HG02798 (cell line): Measurements from ENCODE around the gene RAE1.
A peak's percentile ranks its signal among the peaks of the same experiment; 100 is the strongest.

Experiments used
- ATAC-seq: cut with Tn5 transposase; IDR thresholded peaks from one replicate; pipeline ENCODE4 v1.9.1; 2021; ENCODE audit warnings: mild to moderate bottlenecking; ENCODE audit not compliant: unreplicated experiment, poor library complexity

RAE1 gene, protein sequence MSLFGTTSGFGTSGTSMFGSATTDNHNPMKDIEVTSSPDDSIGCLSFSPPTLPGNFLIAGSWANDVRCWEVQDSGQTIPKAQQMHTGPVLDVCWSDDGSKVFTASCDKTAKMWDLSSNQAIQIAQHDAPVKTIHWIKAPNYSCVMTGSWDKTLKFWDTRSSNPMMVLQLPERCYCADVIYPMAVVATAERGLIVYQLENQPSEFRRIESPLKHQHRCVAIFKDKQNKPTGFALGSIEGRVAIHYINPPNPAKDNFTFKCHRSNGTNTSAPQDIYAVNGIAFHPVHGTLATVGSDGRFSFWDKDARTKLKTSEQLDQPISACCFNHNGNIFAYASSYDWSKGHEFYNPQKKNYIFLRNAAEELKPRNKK

DNA sequence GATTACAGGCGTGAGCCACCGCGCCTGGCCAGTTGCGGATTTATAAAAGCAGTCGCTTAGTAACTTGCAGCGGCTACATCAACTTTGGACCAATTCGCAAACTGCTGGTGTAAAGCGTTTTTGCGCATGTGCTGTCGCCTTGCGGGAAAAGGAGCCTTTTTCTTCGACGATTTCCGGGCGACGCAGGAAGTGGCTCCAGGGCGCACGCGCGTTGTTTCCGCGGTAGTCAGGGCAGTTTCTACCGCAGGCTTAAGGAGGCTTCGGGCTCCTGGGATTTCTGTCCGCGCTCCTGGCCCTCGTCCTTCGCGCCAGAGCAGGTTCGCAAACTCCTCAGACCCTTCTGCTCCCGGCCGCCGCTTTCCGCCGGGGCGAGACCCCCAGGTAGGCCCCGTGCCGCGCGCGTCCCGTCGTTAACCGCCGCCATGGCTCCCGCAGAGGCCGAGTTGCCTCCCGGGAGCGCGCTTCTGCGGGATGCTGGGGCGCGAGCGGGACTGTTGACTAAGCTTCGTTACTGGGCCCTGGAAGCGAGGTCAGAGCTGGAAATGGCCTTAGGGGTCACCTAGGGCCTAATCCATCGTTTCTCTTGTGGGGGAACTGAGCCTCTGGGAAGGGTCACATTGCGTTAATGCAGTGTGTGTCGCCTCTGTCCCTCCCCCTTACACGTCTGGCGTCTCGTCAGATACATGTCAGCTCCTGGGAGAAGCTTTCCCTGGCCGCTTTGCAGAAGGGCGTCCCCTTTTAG, at the start of gene RAE1:
Gene RAE1, plus strand, starts transcription at position 214 of the 742 bp plus-strand sequence. CDS start 2,784 bp downstream, outside the sequence.
- ATAC-seq = peak; percentile 87

DNA sequence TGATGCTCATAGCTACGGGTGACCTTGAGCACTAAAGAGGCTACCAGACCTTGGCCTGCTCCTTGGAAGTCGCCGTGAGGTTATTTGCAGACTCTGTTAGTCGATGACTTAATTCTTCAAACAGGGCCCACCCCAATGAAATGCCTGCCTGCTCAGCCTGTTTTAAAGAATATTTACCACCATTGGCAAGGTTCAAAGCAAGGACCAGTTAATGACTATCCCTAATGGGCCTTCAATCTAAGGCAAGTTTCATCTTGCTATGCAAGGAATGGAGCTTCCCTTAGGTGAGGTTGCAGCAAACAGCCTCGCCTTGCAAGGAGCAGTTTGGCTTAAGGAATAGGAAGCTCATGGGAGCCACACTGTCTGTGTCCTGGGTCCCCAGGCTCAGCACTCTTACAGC, 44.3 kb upstream of the RAE1 start:
- no peak for ATAC-seq

DNA sequence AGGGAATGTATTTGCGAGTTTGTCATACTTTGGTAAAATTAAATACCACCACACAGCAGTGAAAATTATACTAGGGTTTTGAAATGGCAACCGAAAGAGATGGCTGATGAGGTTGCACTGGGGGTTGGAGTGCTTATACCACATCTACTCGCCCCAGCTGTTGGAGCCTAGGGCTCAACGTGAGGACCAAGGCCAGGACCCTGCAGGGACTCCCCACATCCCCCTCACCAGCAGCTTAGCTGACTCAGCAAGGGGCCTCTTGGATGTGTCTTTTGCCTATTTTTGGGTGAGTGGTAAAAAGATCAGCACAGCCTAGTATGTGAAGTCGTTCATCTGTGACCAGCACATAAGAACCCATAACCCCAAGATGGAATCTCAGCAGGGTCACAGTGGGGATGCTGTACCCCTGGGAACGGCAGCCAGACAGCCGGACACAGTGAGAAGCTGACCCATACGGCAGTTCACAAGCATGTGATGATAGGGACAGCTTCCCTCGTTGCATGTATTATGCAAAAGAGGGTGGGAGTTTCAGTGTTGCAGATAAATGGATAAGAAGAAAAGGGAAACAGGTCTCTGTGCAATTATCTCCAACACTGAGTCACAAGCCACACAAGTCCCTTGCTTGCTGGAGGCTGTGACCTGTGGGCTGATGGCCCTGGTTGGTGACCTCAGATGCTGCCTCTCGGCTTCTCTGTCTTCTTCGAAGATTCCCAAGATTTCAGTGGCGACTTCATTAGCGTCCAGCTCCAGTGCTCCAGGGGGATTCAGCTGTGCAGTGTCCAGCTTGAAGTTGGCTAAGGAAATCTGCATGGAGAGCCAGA, 42.4 kb upstream of the RAE1 start:
- ATAC-seq = no peak

DNA sequence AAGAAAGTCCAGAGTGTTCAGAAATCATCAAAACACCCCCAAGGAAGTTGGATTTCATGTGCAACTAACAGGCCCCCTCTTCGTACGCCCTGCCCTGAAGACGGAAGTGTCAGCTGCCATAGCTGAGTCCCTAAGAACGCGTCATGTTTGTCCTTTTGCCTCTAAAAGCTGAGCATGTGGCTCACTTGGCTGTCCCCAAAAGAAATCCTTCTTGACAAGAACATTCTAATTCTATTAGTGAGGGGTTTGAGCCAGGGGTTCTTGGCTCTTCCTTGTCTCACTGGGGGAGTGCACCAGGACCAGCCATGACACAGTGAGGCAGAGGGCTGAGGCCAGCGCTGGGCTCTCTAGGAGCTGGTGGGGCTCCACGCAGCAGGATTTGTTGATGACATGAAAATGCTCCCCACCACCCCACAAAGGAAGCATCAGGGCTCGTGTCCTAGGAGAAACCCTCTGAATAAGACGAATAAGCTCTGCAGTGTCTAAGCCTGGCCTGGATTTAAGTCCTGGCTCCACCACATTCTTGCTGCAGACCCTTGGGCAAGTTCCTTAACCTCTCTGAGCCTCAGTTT, 41.4 kb upstream of the RAE1 start:
- ATAC-seq = no peak

DNA sequence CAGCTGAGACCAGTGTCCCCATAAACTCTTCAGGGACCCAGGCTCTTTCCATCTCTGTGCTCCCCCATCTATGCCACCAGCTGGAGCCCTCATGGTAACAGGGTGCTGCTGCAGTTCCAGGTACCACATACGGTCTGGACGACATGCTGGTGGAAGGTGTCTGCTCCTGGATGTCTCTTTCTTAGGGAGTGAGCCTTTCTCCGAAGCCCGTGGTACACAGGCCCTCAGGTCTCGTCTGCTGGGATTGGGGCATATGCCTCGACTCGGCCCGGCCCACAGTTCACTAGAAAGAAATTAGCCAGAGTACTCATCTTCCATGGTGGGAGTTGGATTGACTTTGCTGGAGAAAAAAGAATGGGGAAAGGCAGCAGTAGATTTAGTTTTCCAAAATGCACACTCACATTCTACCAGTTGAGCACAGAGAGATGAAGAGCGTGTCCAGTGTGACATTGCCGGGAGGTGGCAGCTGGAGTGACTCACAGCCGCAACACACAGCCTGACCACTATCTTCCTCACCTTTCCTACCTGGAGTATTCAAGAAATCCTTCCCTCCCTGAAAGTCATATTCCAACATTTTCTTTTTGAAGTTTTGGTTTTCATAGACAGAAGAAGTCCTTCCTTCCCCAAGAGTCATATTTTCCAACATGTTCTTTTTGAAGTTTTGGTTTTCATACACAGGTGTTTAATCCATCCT, 40.1 kb upstream of the RAE1 start:
- no peak for ATAC-seq

DNA sequence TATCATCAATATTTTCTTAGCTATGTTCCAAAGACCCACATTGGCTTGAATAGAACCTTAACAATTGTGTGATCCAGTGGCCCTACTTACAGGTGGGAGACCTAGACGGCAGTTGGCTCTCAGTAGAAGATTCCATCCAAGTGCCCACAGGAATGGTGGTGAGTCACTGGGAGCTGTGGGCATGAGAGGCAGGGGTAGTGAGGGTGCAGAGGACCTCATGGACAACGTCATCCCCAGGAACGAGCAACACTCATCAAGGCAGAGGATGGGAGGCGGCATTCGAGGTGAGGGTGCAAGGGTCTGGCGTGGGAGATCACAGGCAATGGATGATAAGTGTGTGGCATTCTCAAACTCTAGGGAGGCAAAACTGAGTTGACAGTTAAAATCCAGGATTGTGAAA, 38.9 kb upstream of the RAE1 start:
- no peak for ATAC-seq

DNA sequence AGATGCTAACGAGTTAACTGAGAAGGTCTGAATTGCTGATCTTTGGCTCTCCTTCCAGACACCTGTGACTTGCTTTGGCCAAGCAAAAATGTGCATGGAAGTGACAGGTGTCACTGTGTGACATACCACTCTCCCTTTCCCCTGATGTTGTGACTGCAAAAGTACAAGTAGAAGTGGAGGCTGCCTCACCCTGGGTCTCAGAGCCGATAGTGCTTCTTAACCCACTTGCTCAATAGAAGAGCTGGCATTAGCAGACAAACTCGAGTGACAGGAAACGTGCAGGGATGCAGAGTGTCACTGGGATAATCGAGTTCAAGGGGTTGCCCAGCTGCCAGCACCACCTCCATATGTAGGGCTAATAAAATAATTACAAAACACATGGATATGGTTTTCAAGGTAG, 37.8 kb upstream of the RAE1 start:
- no peak for ATAC-seq

DNA sequence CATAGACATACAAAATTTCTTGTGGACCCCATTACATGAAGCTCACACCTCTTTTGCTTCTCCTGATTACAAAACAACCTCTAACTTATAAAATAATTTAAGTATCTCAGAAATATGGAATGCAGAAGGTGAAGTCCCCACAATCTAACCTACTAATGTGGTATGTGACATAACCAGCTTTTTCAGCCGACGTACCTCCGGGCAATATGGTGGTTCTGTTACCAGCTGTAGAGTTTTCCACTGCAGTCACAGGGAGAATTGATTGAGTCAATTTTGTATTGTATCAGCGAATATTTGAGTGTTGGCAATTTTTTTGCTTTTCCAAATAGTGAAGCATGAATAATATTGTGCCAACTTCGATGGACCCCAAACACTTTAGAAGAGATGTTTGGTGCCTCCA, 37.1 kb upstream of the RAE1 start:
- ATAC-seq = no peak

DNA sequence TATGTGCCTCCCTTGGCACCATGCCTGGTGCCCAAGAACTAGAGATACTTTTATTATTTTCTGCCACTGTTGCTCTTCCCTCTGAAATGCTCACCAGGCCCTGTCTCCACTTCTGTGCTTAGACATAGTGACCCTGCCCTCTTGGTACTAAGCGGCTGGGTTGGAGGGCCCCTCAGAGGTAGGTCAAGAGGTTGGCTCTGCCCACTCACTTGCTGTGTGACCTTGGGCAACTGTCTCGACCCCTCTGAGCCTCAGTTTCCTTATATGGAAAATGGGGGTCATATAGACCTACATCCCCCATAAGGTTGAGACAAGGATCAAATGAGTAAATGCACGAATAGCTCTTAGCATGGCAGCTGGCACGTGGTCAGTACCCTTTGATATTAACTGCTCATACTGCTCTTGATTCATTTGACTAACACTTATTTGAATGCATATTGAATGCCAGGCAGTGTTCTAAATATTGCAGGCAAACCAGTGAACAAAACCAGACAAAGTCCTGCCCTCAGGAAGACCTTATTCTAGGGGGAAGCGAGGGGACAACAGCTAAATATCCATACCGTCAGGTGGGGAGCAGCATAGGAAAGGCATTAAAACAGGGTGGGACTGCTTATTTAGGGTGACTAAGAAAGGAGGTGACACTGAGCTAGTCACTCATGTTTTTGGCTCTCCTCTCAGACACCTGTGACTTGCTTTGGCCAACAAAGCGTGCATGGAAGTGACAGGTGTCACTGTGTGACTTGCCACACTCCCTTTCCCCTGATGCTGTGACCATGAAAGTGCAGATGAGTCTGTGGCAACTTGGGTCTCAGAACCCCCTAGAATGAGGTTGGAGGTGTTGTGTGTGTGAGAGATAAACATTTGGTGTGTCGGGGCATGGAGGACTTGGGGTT, 35.7 kb upstream of the RAE1 start:
- no peak for ATAC-seq

DNA sequence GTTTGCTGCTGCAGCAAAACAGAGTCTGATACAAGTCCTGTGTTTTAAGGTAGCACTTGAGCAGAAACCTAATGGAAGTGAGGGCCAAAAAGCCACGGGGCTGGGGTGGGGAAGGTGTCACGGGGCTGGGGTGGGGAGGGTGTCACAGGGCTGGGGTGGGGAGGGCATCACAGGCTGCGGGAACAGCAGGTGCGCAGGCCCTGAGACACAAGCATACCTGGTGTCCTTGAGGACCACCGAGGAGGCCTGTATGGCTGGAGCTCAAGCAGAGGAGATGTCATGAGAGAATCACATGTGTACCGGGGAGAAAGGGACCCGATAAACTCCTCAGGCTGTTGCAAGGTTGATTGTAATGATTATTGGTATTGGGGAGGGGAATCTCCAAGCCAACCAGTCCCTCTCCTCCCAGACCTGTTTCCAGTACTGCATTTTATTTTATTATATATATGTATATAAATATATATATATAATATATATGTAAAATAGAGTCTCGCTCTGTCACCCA, 35.0 kb upstream of the RAE1 start:
- no peak for ATAC-seq

DNA sequence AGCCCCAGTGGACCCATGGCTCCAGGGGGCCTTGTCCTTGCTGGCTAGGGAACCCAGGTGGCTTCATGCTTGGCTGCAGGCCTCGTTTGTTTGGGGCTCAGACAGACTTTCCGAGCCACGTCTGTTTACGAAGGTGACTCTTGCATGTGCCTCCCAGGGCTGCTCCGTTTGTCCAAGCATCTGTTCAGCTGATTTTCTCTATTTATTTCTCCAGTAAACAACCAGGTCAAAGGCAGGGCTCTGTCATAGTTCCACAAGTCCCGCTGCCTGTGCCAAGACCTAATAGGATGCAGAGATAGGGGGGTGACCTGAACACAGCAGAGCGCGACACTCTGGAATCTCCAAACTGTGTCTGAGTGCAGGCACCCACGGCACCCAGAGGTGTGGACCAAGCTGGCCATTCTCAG, 34.3 kb upstream of the RAE1 start:
- ATAC-seq = no peak

DNA sequence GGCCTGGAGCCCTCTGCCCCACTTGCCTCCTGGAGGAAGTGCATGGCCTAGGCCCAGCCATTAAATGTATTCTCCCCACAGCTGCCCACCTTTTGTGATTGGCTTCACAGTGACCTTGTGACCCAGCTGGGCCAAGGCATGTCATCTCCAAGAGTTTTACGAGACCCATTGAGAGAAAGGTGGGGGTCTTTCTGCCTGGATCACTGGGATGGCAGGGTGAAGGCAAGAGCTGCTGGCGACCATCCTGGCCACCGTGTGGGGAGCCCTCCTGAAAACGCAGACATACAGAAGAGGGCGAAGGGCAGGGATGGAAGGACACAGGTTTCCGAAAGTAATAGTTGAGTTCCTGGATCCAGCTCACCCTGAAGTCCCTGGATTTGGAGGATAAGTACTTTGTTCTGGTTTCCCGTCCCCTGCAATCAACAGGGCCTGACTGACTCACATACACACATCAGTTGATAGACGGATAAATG, 33.7 kb upstream of the RAE1 start:
- ATAC-seq = no peak

DNA sequence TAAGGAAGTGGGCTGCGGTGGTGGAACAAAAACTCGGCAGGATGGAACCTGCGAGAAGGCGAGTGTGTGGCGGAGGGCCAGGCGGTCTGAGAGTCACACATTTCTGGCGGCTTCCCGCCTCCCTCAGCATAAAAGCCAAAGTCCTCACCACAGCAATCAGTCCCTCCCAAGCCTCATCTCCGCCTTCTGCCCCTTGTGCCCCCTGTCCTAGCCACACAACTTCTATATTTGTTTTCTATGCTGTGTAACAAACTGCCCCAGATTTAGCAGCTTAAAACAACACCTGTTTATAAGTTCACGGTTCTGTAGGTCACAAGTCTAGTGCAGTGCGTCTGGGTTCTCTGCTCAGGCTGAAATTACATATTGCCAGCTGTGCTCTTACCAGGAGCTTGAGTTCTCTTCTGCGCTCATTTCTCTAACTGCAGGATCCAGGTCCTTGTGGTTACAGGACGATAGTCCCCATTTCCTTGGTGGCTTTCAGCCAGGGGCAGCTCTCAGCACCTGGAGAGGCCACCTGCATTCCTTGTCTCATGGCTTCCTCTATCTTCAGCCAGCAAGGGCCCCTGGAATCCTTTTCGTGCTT, 33.2 kb upstream of the RAE1 start:
- no peak for ATAC-seq

DNA sequence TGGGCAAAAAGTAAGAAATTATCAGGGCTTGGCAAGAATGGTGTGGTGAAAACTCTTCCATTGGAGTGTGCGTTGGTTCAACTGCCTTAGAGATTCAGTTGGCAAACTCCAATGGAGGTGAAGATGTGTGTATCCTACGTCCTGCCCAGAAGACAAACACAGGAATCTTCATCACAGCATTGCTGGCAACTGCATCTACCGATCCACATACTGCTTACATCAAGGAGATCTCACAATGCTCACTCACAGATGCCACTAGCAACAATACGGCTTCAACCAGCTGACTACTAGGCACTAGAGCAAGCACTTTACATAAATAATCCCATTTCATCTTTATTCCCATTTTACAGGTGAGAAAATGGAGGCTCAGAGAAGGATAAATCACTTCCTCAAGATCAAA, 31.5 kb upstream of the RAE1 start:
- no peak for ATAC-seq

DNA sequence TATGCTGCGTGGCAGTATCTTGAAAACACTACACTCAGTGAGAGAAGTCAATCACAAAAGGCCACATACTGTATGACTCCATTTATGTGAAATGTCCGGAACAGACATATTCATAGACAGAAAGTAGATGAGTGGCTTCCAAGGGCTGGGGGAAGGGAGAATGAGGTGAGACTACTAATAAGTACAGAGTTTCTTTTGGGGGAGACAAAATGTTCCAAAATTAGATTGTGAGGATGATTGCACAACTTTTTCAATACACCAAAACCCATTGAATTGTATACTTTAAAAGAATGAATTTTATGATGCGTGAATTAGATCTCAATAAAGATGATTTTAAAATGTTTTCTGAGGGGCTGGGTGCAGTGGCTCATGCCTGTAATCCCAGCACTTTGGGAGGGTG, 30.7 kb upstream of the RAE1 start:
- ATAC-seq = no peak

DNA sequence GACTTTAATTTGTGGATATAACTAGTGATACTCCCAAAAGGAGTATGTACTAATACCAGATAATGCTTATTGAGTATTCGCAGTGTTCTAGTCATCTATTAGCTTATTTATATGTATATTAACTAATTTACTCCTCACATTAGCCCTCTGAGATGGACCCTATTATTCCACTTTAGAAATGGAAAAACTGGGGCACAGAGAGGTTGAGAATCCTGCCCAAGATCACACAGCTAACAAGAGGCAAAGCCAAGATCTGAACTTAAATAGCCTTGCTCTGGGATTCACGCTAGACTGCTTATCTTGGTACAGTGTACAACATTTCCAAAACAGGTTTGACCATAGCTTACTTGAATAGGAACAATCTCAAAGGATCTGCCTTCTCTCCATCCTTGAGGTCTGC, 29.9 kb upstream of the RAE1 start:
- no peak for ATAC-seq

DNA sequence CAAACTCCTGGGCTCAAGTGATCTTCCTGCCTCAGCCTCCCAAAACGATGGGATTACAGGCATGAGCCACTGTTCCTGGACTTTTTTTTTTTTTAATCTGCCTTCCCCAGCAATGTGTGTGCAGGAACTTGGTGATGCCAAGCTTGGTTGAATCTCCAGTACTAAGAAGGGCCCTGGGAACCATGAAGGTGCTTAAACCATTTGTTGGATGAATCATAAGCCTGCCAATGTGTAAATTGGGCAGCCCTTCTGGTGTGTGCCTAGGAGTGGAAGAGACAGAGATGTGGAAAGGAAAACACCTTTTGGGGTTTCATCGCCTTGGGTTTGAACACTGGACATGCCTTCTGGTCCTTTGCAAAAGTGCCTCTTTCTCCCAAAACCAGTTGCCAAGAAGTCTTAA, 28.6 kb upstream of the RAE1 start:
- ATAC-seq = no peak

DNA sequence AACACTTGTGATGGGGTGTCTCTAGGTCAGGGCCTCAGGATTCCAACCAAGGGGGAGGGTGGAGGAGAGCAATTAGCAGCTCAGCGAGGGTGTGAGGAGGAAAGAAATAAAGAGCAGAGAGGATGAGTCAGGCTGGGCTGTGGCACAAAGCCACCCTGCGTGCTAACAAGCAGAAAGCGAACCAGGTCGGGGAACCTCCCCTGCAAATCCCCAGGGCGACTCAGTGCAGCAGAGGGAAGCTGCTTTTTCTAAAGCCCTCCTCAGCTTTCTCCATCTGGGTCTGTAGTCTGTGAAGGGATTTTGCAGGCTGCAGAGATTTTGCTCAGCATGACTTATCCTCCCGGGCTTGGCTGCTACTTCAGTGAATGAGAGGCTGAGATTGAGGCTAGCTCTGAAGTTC, 28.0 kb upstream of the RAE1 start:
- ATAC-seq = no peak
